ENCODE data around the gene GINS2.

GINS2 gene

DNA sequence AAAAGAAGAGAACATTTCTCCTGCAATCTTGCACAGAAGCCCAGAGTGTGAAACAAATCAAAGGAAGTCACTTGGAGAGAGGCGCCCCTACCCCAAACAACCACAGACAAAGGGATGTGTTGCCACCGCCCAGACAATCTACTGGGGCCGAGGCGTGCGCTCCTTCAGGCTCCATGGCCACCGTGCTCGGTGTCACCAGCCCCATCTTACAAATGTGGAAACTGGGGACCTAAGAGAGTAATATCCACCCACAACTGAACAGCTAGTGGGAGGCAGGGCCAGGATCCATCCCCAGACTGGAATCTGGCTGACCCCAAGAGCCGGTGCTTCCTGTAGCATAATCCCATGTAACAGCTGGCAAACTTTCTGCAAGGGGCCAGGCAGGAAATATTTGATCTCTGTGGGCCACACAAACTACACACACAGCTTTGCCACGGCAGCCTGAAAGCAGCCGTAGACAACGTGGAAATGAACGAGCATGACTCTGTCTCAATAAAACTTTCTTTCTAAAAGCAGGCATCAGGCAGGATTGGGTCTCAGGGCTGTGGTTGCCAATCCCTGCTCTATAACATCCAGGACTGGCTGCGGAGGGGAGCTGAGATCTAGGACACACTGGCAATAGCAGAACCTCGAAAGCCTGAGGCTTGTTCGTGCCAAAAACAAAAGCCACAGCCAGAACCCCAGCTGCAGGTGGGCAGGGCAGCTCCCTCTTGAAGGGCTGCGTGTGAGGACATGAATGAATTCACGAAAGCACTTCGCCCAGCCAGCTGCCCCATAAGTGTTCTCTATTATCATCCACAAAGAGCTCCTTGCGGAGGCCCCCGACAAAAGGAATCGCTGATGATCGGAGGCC lies 26.6 kb upstream of the GINS2 start:
- DNase-seq: no peak

DNA sequence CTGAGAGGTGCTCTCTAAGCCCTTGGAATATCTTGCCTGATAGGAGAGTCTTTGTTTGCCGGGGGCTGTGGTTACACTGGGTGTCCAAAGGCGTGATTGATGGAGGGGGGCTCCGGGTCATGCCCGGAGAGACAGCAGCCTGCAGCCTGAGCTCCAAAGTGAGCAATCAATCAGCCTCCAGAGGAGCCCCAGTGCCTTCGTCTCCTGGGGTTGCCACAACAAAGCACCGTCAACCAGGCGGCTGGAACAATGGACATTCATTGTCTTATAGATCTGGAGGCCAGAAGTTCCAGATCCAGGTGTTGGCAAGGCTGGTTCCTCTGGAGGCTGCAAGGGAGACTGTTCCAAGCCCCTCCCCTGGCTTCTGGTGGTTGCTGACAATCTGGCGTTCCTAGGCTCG lies 24.0 kb upstream of the GINS2 start:
- no peak for DNase-seq

DNA sequence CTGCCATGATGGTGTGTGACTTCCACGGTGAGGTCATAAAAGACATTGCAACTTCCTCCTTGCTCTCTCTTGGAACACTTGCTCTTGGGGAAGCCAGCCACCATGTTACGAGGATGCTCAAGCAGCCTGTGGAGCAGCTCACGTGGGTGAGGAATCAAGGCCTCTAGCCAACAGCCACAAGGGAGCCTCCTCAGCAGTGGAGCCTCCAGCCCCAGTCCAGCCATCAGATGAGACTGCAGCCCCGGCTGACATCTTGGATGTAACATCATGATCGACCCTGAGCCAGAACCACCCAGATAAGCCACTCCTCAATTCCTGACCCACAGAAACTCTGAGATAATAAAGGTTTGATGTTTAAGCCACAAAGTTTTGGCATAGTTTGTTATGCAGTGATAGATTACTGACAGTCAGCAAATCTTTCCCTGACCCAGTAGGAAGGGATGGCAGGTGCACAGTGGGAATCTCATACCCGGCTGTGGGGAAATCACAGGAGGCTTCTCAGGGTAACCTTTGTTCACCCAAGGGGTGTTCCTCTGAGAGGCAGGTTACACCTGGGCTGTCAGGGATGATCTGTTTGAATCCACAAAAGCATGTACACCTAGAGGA lies 23.3 kb upstream of the GINS2 start:
- DNase-seq: no peak

DNA sequence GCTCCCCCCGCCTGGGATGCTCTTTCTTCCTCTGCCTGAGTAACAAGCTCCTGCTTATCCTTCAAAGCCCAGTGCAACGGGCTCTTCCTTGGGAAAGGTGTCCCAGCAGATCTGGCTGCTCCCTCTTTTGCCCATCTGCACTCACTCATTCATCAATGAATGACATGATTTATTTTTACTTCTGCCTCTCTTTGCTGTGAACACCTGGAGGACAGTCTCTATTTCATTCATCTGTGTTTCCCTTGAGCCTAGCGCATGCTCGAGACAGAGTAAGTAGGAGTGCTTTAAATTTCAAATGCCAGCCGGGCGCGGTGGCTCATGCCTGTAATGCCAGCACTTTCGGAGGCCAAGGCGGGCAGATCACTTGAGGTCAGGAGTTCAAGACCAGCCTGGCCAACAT lies 22.0 kb upstream of the GINS2 start:
- DNase-seq: no peak

DNA sequence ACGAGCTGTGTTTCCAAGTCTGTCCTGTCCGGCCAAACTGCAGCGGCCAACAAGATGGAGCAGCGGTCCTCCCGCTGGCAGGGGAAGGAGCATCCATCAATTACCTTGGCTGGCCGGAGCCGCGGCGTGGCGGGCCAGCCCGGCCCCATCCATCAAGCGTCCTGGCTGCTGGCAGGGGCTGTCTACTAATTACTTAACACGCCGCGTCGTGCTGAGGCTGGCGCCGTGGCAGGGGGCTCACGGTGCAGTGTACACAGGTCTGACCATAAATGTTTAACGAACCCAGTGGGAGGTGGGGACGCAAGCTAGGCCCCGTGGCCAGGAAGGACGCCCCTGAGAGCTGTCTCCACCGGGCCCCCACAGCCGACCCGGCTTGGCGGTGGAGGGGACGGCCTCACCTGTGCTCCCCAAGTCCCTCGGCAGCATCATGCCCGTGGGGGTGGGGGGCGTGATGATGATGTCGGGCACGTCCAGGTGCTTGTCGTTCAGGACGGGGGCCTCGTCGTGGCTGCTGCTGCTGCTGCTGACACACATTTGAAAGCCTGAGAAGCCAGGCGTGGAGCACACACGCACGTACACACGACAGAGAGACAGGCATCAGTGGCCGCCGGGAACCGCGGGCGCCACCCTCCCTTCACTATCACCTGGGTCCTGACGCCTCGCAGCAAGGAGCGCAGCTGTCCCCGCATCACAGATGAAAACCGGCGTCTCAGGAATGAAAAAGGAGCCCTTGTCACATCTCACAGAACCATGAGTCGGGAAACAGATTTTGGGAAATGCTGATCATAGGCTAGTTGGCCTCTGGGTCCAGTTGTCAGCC lies 21.2 kb upstream of the GINS2 start:
- DNase-seq: no peak

DNA sequence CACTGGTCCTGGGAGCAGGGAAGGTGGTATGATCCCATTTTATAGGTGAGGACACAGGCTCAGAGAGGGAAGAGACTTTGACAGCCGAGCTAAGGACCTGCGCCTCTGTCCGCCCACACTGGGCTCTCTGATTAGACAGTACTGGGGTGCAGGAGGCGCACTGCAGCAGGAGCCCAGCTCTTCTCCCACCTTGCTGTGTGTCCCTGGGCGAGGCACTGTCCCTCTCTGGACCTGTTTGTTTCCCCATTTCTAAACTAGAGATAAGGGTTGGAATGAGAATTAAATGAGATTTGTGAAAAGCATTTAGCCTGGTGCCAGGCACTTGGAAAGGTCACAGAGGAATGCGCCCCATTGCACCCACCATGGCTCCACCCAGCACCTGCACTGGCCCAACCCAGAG lies 19.6 kb upstream of the GINS2 start:
- no peak for DNase-seq

DNA sequence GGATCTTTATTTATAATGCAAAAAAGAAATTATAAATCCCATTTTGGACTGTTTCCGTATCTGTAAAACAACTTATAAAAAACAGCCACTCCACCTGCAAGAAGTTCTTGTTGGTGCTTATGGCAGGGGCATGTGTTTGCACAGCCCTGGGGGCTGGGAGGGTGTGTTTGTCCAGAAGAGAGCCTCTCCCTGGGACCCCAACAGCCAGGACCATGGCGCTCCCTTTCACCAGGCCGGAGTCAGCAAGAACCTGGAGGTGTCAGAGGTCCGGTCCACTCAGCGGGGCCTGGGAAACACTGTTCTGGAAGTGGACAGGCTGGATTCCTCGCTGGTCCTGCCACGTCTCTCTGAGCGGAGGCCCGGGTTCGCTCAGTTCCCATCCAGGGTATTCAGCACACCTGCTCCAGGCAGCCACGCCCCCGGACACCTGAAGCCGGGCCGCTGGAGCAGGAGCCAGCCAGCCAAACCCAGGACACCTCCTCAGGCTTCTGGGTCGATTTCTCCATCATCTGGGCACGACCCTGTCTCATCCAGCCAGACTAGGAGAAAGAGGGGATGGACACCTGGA lies 18.9 kb upstream of the GINS2 start:
- no peak for DNase-seq

DNA sequence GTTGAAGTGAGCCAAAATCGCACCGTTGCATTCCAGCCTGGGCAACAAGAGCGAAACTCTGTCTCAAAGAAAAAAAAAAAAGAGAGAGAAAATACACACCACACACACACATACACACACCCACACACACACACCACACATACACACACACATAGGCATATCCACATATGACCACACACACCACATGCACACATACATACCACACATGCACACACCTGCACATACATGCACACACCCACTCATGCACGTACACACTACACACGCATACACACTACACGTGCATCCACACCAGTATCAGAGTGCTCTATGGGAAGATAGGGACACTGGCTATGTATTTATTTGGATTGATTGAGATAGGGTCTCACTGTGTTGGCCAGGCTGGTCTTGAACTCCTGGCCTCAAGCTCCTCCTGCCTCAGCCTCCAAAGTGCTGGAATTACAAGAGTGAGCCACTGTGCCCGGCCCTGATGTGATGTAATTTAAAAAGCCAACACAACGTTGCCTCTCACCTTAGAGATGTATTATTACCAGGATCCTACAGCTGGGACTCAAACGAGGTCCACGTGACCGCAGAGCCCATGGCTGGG lies 17.8 kb upstream of the GINS2 start:
- DNase-seq: no peak

DNA sequence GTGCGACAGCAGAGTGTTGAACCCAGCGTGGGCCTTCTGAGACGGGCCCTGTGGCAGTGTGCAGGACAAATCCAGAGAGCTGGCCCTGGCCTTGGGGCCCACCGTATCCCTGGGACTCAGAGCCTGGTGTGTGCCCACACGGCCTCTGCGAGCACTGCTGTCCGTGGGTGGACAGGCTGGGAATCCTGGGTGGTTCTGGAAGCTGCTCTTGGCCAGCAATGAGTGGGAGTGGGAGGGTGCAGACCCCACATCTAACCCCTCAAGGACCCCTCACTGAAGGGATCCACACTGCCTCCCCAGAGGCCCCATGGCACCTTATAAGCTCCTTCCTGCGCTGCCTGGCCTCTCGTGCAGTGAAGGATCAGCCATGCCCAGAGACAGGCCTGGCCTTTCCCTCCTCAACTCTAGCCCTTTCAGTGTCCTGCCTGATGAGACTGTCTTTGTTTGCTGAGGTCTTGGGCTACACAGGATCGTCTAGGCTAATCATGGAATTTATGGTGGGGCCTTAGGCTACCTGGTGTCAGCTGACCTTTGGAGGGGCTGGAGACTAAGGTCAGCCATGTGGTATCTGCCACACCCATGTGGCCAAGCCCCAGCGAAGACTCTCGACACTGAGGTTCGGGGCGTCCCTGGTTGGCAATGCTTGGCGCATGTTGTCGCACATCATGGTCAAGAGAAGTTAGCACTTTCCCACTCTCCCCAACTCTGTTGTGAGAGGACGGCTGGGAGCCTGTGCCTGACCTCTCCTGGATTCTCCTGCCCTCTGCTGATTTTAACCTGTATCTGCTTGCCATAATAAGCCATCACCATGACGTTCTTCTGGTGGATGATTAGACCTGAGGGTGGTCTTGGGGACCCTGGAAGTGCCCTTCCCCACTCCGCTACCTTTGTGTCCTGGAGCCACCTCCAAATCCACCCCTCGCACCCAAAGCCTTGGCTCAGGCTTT lies 16.4 kb upstream of the GINS2 start:
- DNase-seq: no peak

DNA sequence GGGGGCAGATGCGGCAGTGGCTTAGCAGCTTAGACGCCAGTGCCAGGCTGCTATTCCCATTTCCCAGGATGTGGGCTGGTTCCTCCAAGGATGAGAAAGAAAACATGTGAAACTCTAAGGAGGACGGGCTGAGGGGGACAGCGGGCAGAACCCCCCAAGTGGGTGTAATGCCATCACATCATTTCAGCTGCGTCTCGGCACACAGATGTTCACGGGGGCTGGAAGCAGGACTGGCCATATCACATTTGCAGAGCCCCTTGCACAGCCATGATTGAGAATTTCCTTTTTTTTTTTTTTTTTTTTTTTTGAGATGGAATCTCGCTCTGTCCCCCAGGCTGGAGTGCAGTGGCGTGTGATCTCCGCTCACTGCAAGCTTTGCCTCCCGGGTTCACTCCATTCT lies 15.3 kb upstream of the GINS2 start:
- DNase-seq: no peak

DNA sequence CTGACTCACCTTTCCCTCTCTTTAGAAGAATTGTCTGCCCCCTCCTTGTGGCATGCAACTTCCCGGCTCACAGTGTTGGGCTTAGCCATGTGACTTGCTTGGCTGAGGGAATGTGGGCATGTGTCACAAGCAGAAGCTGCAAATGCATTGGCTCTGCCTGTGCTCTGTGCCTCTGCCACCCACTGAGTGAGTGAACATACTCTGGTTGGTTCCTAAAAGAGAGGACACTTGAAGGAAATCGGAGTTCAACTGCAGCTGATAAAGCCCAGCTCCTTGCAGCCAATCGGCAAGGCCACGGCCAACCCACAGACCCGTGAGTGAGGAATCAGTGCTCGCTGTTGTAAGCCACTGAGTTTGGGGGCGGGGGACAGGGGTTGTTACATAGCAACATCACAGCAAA lies 10.9 kb upstream of the GINS2 start:
- no peak for DNase-seq

DNA sequence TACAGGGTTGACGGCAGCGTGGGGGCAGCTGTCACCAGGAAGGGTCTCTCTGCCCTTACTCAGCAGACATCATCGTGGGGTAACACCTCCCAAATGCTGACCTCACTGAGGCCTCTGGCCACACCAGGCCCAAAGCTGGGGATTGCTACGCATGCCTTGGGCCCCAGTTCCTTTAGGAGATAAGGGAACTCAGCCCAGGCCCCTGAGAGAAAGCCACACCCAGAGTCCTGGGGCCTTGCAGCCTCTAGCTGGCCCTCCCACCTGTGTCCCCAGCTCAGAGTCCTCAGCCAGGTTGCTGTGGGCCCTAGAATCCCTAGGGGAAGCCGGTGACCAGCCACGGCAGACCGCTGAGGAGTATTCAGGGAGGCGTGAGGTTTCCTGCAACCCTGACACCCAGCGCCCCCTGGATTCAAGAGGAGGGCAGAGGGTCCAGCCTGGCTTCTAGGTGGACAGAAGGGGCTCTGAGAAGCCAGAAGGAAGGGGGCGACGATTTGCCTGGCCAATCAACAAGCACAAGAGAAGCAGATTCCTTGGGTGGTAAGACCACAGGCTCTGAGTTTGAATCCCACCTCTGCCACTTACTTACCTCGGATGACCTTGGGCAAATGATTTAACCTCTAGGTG lies 10.3 kb upstream of the GINS2 start:
- DNase-seq: no peak

DNA sequence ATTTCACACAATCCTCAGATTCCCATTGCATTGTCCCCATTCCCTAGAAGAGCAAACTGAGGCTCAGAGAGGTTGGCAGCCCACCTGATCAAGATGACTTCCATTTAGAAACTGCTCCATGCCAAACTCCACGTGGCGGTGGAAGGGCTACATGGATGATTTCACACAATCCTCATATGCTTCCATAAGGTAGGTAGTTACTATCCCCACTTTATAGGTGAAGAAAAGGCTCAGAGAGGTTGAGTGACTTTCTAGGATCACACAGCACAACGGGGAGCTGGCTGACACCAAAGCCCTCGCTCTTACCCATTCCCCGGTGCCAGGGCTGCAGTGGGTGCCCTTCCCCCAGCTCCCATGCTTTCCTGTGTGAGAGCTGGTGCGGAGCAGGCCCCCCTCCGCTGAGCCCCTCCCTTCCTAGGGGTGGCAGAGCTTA lies 9.7 kb upstream of the GINS2 start:
- no peak for DNase-seq

DNA sequence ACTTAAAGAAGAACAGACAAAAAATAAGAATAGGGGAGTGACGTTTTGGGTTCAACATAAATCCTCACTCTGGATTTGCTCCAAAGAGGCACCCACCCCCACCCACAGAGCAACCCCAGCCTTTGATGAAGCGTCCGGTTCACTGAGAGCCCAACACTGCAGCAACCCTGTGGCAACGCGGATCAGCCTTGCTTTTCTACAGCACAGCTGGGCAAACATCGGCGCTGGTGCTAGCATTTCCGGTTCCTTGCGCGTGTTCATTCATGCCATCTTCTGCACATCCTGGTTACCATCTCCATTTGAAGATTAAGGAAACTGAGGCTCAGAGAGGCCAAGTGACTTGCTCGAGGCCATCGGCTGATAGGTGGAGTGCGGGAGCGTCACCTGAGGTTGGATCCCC lies 8.7 kb upstream of the GINS2 start:
- DNase-seq: no peak

DNA sequence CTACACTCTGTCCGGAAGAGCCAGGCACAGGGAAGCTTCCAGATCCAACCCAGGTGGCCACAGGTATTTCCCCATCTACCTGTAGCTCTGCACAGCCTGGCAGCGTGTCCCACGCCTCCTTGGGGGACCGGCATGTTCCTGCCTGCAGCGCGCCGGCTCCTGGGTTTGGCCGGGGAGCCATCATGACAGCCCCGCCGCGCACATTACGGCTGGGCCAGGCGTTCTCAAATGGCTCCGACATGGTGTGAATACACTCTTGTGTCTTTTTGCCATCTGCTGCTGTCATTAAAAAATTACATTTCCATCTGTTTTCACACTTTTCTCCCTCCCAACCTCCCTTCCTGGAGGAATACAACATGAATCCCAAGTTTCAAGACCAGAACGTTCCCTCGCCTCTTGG lies 8.0 kb upstream of the GINS2 start:
- no peak for DNase-seq

DNA sequence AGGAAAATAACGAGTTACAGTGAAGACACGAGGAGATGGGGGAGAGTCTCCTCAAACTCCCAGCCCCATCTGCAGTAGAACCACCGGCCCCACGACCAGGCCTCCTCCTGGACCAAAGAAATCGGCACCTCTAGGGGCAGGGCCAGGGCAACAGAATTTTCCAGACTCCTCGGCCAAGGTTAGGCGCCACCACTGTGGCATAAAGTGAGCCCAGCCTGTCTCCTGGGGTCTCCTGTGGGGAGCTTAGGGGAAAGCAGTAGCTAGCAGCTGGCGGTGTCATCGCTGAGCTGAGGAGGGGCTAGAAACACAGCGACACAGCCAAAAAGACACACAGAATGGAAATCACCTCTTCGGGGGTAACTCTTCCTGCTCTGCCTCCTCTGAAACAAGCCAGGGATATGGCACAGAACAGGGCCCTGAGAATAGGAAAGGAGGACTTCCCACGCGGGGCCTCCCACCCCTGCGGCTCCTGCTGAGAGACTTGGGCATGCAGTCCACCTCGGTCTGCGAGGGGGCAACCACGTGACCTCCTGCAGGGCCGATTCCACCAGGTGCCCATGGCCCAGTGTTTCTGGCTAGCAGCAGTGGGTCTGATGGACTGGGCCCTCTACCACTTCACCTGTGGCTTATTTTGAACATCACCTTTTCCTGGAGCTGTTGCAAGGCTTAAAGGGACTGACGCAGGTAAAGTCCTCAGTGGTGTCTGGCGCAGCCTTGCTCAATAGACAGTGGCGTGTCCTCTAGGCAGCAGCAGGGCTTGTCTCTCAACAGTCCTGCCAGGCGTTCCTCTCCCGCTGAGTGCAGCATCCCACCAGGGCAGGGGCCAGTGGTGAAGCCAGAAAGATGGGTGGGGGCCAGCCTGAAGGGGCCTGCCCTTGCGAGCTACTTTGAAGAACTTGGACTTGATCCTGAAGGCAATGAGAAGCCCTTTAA lies 6.7 kb upstream of the GINS2 start:
- no peak for DNase-seq

DNA sequence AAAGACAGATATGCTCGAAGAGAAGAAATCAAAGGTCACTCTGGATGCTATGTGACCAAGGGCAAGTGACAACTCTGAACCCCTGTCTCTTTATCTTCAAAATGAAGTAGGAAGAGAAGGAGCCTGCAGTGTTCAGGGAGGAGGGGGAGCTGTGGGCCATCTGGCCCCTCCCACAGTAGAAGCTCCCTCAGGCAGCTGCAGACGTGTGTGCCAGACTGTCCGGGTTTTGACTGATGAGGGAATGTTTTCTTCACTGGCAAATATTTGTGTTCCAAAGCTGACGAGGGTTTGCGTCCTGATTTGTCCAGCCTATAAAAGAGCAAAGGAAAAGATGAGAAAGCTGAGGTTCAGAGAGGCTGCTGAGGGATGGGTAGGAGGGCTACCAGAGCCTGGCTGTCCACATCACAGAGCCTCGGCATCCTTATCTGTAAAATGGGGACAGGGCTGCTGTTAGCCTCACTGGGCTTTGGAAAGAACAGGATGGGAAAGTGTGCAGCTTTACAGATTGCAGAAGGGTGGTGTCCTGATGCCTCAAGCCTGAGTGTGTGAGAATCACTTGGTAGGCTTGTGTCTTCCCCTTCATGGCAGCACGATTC lies 1.8 kb upstream of the GINS2 start:
- no peak for DNase-seq

DNA sequence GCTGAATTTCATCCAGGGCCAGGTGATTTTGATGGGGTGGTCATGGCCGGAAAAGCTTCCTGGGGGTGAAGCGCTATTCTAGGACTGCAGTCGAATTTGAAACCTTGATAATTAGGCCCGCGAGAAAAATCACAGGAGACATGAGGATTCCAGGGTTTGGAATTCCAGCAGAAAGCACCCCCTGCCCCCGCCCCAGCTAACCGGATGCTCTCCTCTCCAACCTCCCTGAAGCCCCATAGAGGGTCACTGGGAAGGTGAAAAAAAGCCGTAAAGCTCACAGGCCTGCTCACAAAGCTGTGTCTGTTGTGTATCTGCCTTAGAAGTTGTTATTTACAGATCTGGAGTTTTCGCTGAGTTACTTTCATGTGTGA lies 1.2 kb upstream of the GINS2 start:
- no peak for DNase-seq

DNA sequence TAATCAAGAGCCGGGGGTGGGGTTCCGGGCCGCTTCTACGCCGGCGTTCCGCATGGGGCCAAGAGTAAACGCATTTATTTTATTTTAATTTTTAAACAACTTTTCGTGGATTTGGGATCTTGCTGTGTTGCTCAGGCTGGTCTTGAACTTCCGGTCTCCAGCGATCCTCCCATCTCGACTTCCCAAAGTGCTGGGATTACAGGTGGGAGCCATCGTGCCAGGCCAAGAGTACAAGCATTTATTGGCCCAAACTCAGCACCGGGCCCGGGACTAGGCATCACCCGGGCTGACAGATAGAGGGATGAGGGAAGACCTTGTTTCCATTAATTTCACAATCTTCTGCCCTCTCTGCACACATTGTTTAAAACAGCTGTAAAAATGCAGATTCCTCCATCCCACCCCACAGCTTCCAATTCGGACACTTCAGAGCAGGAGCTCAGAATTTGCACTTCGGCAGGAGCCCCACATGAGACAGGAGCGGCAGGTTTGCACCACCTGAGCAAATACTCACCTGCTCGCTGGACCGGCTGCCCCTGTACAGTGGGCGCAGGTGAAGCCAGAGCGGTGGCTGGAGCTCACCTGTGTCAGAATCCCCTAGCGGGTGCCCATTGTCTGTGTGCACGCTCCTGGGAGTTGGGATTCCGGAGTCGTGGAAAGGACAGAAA lies 663 bp upstream of the GINS2 start:
- no peak for DNase-seq
